ENCODE measurements around the gene CCDC91. TPM values are rescaled to one million over a fixed set of nuclear protein-coding genes. Genes with fewer than 3 reads are reported as not detected.

The CCDC91 gene
- total RNA-seq, 1 donor from 2014 or later, result 11.8 TPM

DNA sequence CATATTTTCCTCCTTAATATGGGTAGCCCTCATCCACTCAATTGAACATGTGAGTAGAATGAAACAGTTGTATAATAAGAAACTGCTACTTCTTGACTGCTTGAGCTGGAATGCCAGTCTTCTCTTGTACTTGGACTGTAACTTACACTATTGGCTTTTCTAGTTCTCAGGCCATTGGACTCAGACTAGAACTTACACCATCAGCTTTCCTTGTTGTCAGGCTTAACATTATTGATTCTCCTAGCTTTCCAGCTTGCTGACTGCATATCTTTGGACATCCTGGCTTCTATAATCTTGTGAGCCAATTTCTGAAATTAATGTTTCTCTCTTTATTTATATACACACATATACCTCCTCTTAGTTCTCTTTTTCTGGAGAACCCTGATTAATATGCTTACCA is 24.8 kb downstream of the CCDC91 start:
- no peak for DNase-seq (ENCODE audit: low read depth)
- H3K4me3 ChIP-seq (ENCODE audit: low read depth, low read length), result no peak overlapping the region
- TF ChIP-seq CTCF (conservative IDR thresholded peaks at IDR 0.05; ENCODE audit: low read depth, low read length), result no peak

DNA sequence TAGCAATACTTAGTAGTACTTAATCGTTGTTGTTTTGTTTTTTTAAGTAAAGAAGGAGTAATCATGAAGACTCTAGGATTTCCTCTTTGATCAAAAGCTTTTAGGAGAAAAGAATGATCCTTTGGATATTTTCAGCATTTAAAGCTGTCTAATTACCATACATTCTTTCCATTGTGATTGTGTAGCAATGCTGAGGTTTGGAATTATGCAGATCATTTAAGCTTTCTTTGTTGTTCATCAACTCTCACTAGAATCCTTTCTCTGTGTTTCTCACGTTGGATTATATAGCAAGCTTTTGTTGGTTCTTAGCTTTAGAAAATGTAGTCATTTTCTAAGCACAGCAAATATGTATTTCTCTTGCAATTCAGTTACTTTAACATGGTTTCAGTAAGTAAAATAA is 25.8 kb downstream of the CCDC91 start:
- no peak overlapping the region for H3K4me3 ChIP-seq (ENCODE audit: low read depth, low read length)
- TF ChIP-seq CTCF (conservative IDR thresholded peaks at IDR 0.05; ENCODE audit: low read depth, low read length), result no peak
- no peak for DNase-seq (ENCODE audit: low read depth)

DNA sequence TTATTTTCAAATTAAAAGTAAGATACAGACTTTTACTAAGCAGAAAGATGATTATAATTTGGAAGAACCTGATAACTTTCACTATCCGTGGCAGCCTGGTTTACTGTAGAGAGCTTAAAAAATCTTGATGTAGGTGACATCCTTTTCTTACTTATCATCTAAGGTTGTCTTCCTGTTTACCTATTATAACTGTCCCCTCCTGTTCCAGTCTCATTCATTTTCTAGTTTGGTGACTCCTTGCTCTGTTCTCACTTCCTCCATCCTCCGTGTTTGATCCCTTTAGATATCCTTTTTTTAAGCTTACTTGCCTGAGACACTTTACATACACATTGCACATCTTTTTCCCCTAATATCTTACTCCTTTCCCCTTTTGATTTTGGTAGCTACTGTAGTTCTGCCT is 27.5 kb downstream of the CCDC91 start:
- no peak for TF ChIP-seq CTCF (conservative IDR thresholded peaks at IDR 0.05; ENCODE audit: low read depth, low read length)
- no peak for DNase-seq (ENCODE audit: low read depth)
- no peak overlapping the region for H3K4me3 ChIP-seq (ENCODE audit: low read depth, low read length)

- no peak overlapping the region for H3K4me3 ChIP-seq (ENCODE audit: low read depth, low read length)
- TF ChIP-seq CTCF (conservative IDR thresholded peaks at IDR 0.05; ENCODE audit: low read depth, low read length), result no peak
- no peak for DNase-seq (ENCODE audit: low read depth)
Observed at GRCh38 chr12:28218875-28219274, 28.6 kb downstream of the CCDC91 start.

GRCh38 chr12:28219827-28220226 is 29.6 kb downstream of the CCDC91 start:
- no peak for TF ChIP-seq CTCF (conservative IDR thresholded peaks at IDR 0.05; ENCODE audit: low read depth, low read length)

GRCh38 chr12:28222081-28222700 is 31.9 kb downstream of the CCDC91 start:
- no peak overlapping the region for H3K4me3 ChIP-seq (ENCODE audit: low read depth, low read length)
- TF ChIP-seq CTCF (conservative IDR thresholded peaks at IDR 0.05; ENCODE audit: low read depth, low read length), result no peak
- no peak for DNase-seq (ENCODE audit: low read depth)

More at GRCh38 chr12:28219827-28220226, 29.6 kb downstream of the CCDC91 start:
- no peak overlapping the region for H3K4me3 ChIP-seq (ENCODE audit: low read depth, low read length)
- DNase-seq (ENCODE audit: low read depth), result no peak

- no peak for TF ChIP-seq CTCF (conservative IDR thresholded peaks at IDR 0.05; ENCODE audit: low read depth, low read length)
- H3K4me3 ChIP-seq (ENCODE audit: low read depth, low read length), result no peak overlapping the region
- DNase-seq (ENCODE audit: low read depth), result no peak
Observed at GRCh38 chr12:28223025-28223554, 32.8 kb downstream of the CCDC91 start.
